H1 (cell line): Measurements from ENCODE around the gene PLEKHG4. TPM values are rescaled to one million over a fixed set of nuclear protein-coding genes. Genes with fewer than 3 reads are reported as not detected.

Experiments used
- CTCF ChIA-PET: fragments of 300-600 bp; sonication (Branson Sonifier 250); formaldehyde crosslinking; loops from one replicate; lab custom pipeline; 2021; ENCODE audit not compliant: partially characterized antibody; lab: Charles Lee
- POLR2A ChIA-PET: fragments of 300-600 bp; sonication (Branson Sonifier 250); formaldehyde crosslinking; loops from one replicate; lab custom pipeline; 2021; ENCODE audit warnings: inconsistent platforms; ENCODE audit not compliant: partially characterized antibody; lab: Charles Lee
- DNase-seq, 2 experiments: peaks; one replicate each; pipeline versions ENCODE4 v3.0.0 to v3.0.0-alpha.2; 2010 to 2022; ENCODE audit warnings: low spot score in 2 of 2, low read depth in 1 of 2, mixed read lengths in 1 of 2
- FAIRE-seq: peaks from 2 replicates; lab custom pipeline; 2011; peaks lifted over from hg19 to GRCh38; lab: Jason Lieb, UNC
- H2AFZ ChIP-seq: 2 replicates; pipeline ENCODE4 v1.8.1; 2012; ENCODE audit warnings: low read length, inconsistent platforms
- H2AK5ac ChIP-seq: 2 replicates; pipeline ENCODE4 v1.6.1; 2013; ENCODE audit warnings: low read depth, low read length
- H2BK120ac ChIP-seq: replicated peaks from 2 replicates; pipeline ENCODE3; 2013; ENCODE audit warnings: low read depth, low read length, inconsistent platforms
- H2BK12ac ChIP-seq: 2 replicates; pipeline ENCODE4 v1.6.1; 2013; ENCODE audit warnings: low read depth, low read length
- H2BK15ac ChIP-seq: 2 replicates; pipeline ENCODE4 v1.6.1; 2013; ENCODE audit warnings: low read length
- H2BK20ac ChIP-seq: 2 replicates; pipeline ENCODE4 v1.6.1; 2013; ENCODE audit warnings: low read length
- H2BK5ac ChIP-seq: 2 replicates; pipeline ENCODE4 v1.6.1; 2013; ENCODE audit warnings: low read depth, low read length
- H3K14ac ChIP-seq: 2 replicates; pipeline ENCODE4 v1.6.1; 2013; ENCODE audit warnings: inconsistent platforms; ENCODE audit not compliant: insufficient read length
- H3K18ac ChIP-seq: 2 replicates; pipeline ENCODE4 v1.6.1; 2013; ENCODE audit warnings: low read length; ENCODE audit errors: extremely low read depth
- H3K23ac ChIP-seq: 2 replicates; pipeline ENCODE4 v1.6.1; 2013; ENCODE audit warnings: inconsistent platforms; ENCODE audit not compliant: insufficient read length
- H3K23me2 ChIP-seq: 2 replicates; pipeline ENCODE4 v1.6.1; 2013; ENCODE audit warnings: low read depth, low read length
- H3K27ac ChIP-seq: 2 replicates; pipeline ENCODE4 v1.6.1; 2011; ENCODE audit warnings: low read depth, low read length, inconsistent platforms
- H3K27me3 ChIP-seq, 4 experiments: replicated peaks in 1 of 4; 1 replicate in 1 of 4; 2 replicates in 3 of 4; pipeline versions ENCODE4 v1.6.1 to v1.8.1; 2011 to 2013; ENCODE audit warnings: low read length in 3 of 4, mild to moderate bottlenecking in 3 of 4, inconsistent platforms in 2 of 4, mixed read lengths in 2 of 4, moderate library complexity in 1 of 4; ENCODE audit not compliant: control insufficient read depth in 3 of 4, insufficient read depth in 3 of 4; ENCODE audit errors: extremely low read depth in 1 of 4
- H3K36me3 ChIP-seq, 4 experiments: 2 replicates each; pipeline versions ENCODE4 v1.6.1 to v1.8.1; 2011 to 2013; ENCODE audit warnings: mild to moderate bottlenecking in 4 of 4, low read length in 3 of 4, moderate library complexity in 2 of 4, control low read depth in 1 of 4, inconsistent platforms in 1 of 4; ENCODE audit not compliant: insufficient read depth in 4 of 4, control insufficient read depth in 2 of 4
- H3K4ac ChIP-seq: replicated peaks from 2 replicates; pipeline ENCODE3; 2013; ENCODE audit warnings: low read length, low read depth, mixed read lengths, inconsistent platforms; ENCODE audit not compliant: insufficient read length
- H3K4me1 ChIP-seq, 4 experiments: replicated peaks in 1 of 4; 1 replicate in 1 of 4; 2 replicates in 3 of 4; pipeline versions ENCODE4 v1.6.1 to v1.8.1; 2011 to 2013; ENCODE audit warnings: low read length in 3 of 4, inconsistent platforms in 2 of 4, mixed read lengths in 1 of 4; ENCODE audit not compliant: insufficient read depth in 4 of 4, control insufficient read depth in 3 of 4
- H3K4me2 ChIP-seq, 2 experiments: 2 replicates each; pipeline versions ENCODE4 v1.6.1 to v1.8.1; 2011 to 2013; ENCODE audit warnings: low read depth in 2 of 2, low read length in 2 of 2, control low read depth in 1 of 2, inconsistent platforms in 1 of 2, mild to moderate bottlenecking in 1 of 2; ENCODE audit not compliant: insufficient read depth in 1 of 2
- H3K4me3 ChIP-seq, 4 experiments: fragments of 200-600, 300-600 bp in 1 of 4; sonication (generic), shearing (Covaris generic), sonication (Bioruptor Twin) in 1 of 4; 2 replicates each; pipeline versions ENCODE4 v1.5.1 to v1.8.1; 2011 to 2016; ENCODE audit warnings: low read length in 4 of 4, low read depth in 3 of 4, control low read depth in 2 of 4, inconsistent platforms in 2 of 4, mild to moderate bottlenecking in 2 of 4, mixed read lengths in 1 of 4, moderate library complexity in 1 of 4; ENCODE audit not compliant: insufficient read depth in 2 of 4; ENCODE audit errors: extremely low read depth in 1 of 4
- H3K56ac ChIP-seq: replicated peaks from 2 replicates; pipeline ENCODE3; 2013; ENCODE audit warnings: low read depth, mild to moderate bottlenecking, mixed read lengths, low read length, inconsistent platforms; ENCODE audit not compliant: insufficient read length
- H3K79me1 ChIP-seq: 2 replicates; pipeline ENCODE4 v1.6.1; 2013; ENCODE audit warnings: low read depth, low read length, control low read depth
- H3K79me2 ChIP-seq, 2 experiments: 2 replicates each; pipeline versions ENCODE4 v1.6.1 to v1.8.1; 2012 to 2013; ENCODE audit warnings: low read length in 2 of 2, mild to moderate bottlenecking in 2 of 2, inconsistent platforms in 1 of 2; ENCODE audit not compliant: insufficient read depth in 2 of 2, control insufficient read depth in 1 of 2
- H3K9ac ChIP-seq, 4 experiments: replicated peaks in 1 of 4; 1 replicate in 1 of 4; 2 replicates in 3 of 4; pipeline versions ENCODE4 v1.6.1 to v1.8.1; 2011 to 2013; ENCODE audit warnings: low read depth in 3 of 4, low read length in 3 of 4, control low read depth in 2 of 4, mild to moderate bottlenecking in 2 of 4, moderate library complexity in 2 of 4, inconsistent platforms in 1 of 4; ENCODE audit errors: extremely low read depth in 1 of 4
- H3K9me3 ChIP-seq, 2 experiments: 2 replicates each; pipeline versions ENCODE4 v1.6.1 to v1.8.1; 2012 to 2013; ENCODE audit warnings: mild to moderate bottlenecking in 2 of 2, moderate library complexity in 2 of 2, control low read depth in 1 of 2, inconsistent platforms in 1 of 2, low read depth in 1 of 2, low read length in 1 of 2, mixed read lengths in 1 of 2; ENCODE audit not compliant: insufficient read depth in 2 of 2
- H4K20me1 ChIP-seq, 2 experiments: replicated peaks in 1 of 2; 2 replicates each; pipeline versions ENCODE3 to v1.8.1; 2011 to 2013; ENCODE audit warnings: inconsistent platforms in 2 of 2, low read length in 2 of 2, mild to moderate bottlenecking in 1 of 2; ENCODE audit not compliant: insufficient read depth in 2 of 2, control insufficient read depth in 1 of 2
- H4K5ac ChIP-seq: 2 replicates; pipeline ENCODE4 v1.6.1; 2013; ENCODE audit warnings: low read length, low read depth, mixed read lengths, inconsistent platforms; ENCODE audit not compliant: insufficient read length
- H4K8ac ChIP-seq: 2 replicates; pipeline ENCODE4 v1.8.0; 2013; ENCODE audit warnings: mild to moderate bottlenecking, moderate library complexity, low read length, inconsistent platforms; ENCODE audit not compliant: insufficient read depth; ENCODE audit errors: extremely low read depth
- H4K91ac ChIP-seq: replicated peaks from 2 replicates; pipeline ENCODE3; 2013; ENCODE audit warnings: low read length, mixed read lengths, inconsistent platforms; ENCODE audit not compliant: insufficient read length
- BACH1 ChIP-seq: IDR thresholded peaks from 2 replicates; pipeline ENCODE4 v1.6.1; 2012; ENCODE audit warnings: low read length, improper control_type of control experiment
- BRCA1 ChIP-seq: IDR thresholded peaks from 2 replicates; pipeline ENCODE4 v1.6.1; 2012; ENCODE audit warnings: low read depth, low read length, improper control_type of control experiment
- POU5F1 ChIP-seq: IDR thresholded peaks from 2 replicates; pipeline ENCODE4 v1.6.1; 2011; ENCODE audit warnings: low read depth, mild to moderate bottlenecking, low read length, moderate library complexity
- RBBP5 ChIP-seq: IDR thresholded peaks from 2 replicates; pipeline ENCODE4 v1.7.1; 2012; ENCODE audit warnings: low read depth, mild to moderate bottlenecking, inconsistent platforms, low read length, moderate library complexity, borderline replicate concordance
- RNF2 ChIP-seq: fragments of 200-900, 300-1000 bp; sonication (generic); IDR thresholded peaks from 2 replicates; pipeline ENCODE4 v1.7.1; 2016; ENCODE audit warnings: borderline replicate concordance, low read depth, mild to moderate bottlenecking, antibody characterized with exemption, low read length; ENCODE audit not compliant: poor library complexity, severe bottlenecking; ENCODE audit errors: missing control alignments
- TAF7 ChIP-seq: optimal IDR thresholded peaks from 2 replicates; pipeline ENCODE3; 2011; ENCODE audit warnings: low read depth, mild to moderate bottlenecking, inconsistent platforms, low read length, moderate library complexity, borderline replicate concordance
- ZNF274 ChIP-seq: IDR thresholded peaks from 2 replicates; pipeline ENCODE4 v1.7.0; 2012; ENCODE audit warnings: low read length, borderline replicate concordance; ENCODE audit errors: extremely low read depth
- WGBS, 2 experiments: shearing (Covaris generic) in 1 of 2; methylation state at CpG; one replicate each; pipeline versions ENCODE4 v1.1.6 to v1.1.7; 2013 to 2015; ENCODE audit warnings: low lambda C conversion rate in 2 of 2, mixed read lengths in 2 of 2, inconsistent platforms in 1 of 2, low coverage in 1 of 2, missing lambda C conversion rate in 1 of 2; ENCODE audit not compliant: insufficient replicate concordance in 2 of 2, insufficient coverage in 1 of 2, insufficient read length in 1 of 2; ENCODE audit errors: extremely low coverage in 1 of 2, missing lambda C conversion rate in 1 of 2; 5-methylcytosine and 5-hydroxymethylcytosine counted together
- polyA plus RNA-seq, 7 experiments: library from polyadenylated mRNA; depleted of rRNA in 3 of 7; stranded (reverse) in 5 of 7; unstranded in 2 of 7; fragments of >200 nt in 5 of 7; fragments of 200-250 nt in 2 of 7; gene quantifications; 1 replicate in 5 of 7; 2 replicates in 1 of 7; 4 replicates in 1 of 7; pipeline versions ENCODE4 v1.2.1 to v1.2.3, GENCODE V29; 2011 to 2013; ENCODE audit warnings: missing spikeins in 2 of 7, mixed read lengths in 2 of 7
- total RNA-seq: library from RNA; stranded (reverse); fragmentation: NEBNext Ultra II Directional; extraction: Animal tissue kit (Norgen Biotek cat#: 25700); gene quantifications from 2 replicates; pipeline ENCODE4 v1.2.1, GENCODE V29; 2021
- TF ChIP-seq, protein P1 (sequence below): IDR thresholded peaks from 2 replicates; pipeline ENCODE4 v1.6.1; 2012; ENCODE audit warnings: low read length, inconsistent platforms
- TF ChIP-seq, protein P2 (sequence below): IDR thresholded peaks from 2 replicates; pipeline ENCODE4 v1.6.1; 2011; ENCODE audit warnings: low read length, improper control_type of control experiment

The PLEKHG4 gene
- total and polyA plus RNA-seq, 2 of the 8 experiments (the other 6 are each of a cell fraction or from before 2014, with no cell fraction given): 7.7 to 11.1 TPM

DNA sequence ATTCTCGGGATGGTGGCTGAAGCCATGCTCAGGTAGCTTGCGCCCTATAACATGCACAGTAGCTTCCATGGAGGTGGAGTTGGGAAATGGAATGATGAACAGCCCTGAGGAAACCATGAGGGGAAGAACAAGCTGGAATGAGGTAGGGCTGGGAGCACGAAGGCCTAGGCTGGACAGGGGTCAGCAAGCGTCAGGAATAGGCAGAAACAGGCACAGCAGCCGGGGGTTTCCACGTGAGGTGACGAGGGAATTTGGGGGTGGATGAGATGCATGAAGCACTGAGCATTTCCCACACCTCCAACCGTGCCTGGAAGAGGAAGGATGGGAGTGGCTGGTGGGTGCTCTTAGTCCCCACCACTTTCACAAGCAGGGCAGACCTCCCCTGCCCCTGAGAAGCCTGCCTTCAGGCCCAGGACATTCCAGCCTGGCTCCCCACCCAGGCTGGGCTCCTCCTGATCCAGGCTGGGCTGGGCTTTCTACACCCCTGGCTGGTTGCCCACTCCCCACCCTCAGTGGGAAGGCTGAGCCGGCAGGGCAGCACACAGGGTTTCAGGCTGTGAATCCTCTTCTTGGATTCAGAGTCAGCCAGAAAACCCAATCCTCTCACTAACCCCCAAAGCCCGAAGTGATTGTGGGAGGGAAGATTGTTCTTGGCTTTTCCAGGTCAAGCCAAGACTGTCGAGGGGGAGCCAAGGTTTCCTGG is 21.9 kb downstream of the PLEKHG4 start:
- H3K4me2 ChIP-seq: no peak overlapping the region
- no peaks in the 10 kb centered on the region for H3K79me1 ChIP-seq
- H3K4ac ChIP-seq: no peak overlapping the region
- no peak overlapping the region; the same call in 1 of the 2 replicates for H4K8ac ChIP-seq
- ChIA-PET CTCF (interaction anchor here (1.3 to 11.3 kb wide), 2 partner anchors 13 to 16 kb away, joined by 3 to 93 read pairs; no protein-coding TSS in a partner anchor), POLR2A (no interaction called here)
- no peaks in the 10 kb centered on the region for H3K79me2 ChIP-seq
- WGBS, 2 experiments: 87% methylated on average over 10 of the region's 11 CpGs; no CpG with 5 or more reads in 1 of the 2 experiments
- no peak overlapping the region for H3K56ac ChIP-seq
- no peak overlapping the region for H3K23ac ChIP-seq
- H4K20me1 ChIP-seq: no peaks in the 10 kb centered on the region
- no peak overlapping the region for H3K18ac ChIP-seq
- H3K27me3 ChIP-seq: peaks cover 0 to 5% (median 0%) of the 10 kb centered on the region in 4 experiments; a peak in 3 of 7 replicates
- H4K91ac ChIP-seq: no peak overlapping the region
- no peak overlapping the region for H2BK15ac ChIP-seq
- no peak overlapping the region for H2AK5ac ChIP-seq
- no peak overlapping the region for H2BK20ac ChIP-seq
- H3K4me1 ChIP-seq: no peaks in the 10 kb centered on the region
- H2BK120ac ChIP-seq: no peak overlapping the region
- no peaks in the 10 kb centered on the region; a peak in 1 of 4 replicates for H3K9me3 ChIP-seq
- FAIRE-seq (no peak), DNase-seq (no peak)
- no peak overlapping the region for H3K4me3 ChIP-seq
- no peaks in the 10 kb centered on the region for H3K23me2 ChIP-seq
- no peak overlapping the region for H3K14ac ChIP-seq
- no peak overlapping the region for H4K5ac ChIP-seq
- H3K36me3 ChIP-seq: no peaks in the 10 kb centered on the region
- H3K27ac ChIP-seq: no peak overlapping the region
- no peak overlapping the region for H2BK5ac ChIP-seq
- H2BK12ac ChIP-seq: no peak overlapping the region
- no peak overlapping the region for H3K9ac ChIP-seq
- H2AFZ ChIP-seq: no peak overlapping the region
- no peak for TF ChIP-seq TAF7
- no peak for TF ChIP-seq BACH1
- TF ChIP-seq, protein P1, sequence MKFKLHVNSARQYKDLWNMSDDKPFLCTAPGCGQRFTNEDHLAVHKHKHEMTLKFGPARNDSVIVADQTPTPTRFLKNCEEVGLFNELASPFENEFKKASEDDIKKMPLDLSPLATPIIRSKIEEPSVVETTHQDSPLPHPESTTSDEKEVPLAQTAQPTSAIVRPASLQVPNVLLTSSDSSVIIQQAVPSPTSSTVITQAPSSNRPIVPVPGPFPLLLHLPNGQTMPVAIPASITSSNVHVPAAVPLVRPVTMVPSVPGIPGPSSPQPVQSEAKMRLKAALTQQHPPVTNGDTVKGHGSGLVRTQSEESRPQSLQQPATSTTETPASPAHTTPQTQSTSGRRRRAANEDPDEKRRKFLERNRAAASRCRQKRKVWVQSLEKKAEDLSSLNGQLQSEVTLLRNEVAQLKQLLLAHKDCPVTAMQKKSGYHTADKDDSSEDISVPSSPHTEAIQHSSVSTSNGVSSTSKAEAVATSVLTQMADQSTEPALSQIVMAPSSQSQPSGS: no peak
- TF ChIP-seq, protein P2, sequence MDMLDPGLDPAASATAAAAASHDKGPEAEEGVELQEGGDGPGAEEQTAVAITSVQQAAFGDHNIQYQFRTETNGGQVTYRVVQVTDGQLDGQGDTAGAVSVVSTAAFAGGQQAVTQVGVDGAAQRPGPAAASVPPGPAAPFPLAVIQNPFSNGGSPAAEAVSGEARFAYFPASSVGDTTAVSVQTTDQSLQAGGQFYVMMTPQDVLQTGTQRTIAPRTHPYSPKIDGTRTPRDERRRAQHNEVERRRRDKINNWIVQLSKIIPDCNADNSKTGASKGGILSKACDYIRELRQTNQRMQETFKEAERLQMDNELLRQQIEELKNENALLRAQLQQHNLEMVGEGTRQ: no peak
- TF ChIP-seq POU5F1: no peak
- no peak for TF ChIP-seq BRCA1
- TF ChIP-seq RNF2: no peak
- TF ChIP-seq ZNF274: no peak
- TF ChIP-seq RBBP5: no peak
